Tibial artery (tissue), 4 donors: ENCODE data around the gene CDC73.

Experiments
- DNase-seq, 2 donors: peaks; one replicate each; pipeline ENCODE4 v3.0.0-alpha.2; 2019
- H3K27ac ChIP-seq, 2 donors: fragments of 200-600 bp; sonication (generic) in 1 of 2; 1 replicate in 1 of 2; 2 replicates in 1 of 2; pipeline ENCODE4 v1.5.1; 2018 to 2019; ENCODE audit warnings: mild to moderate bottlenecking in 1 of 2
- H3K27me3 ChIP-seq, 2 donors: fragments of 200-600 bp; sonication (generic) in 1 of 2; one replicate each; pipeline versions ENCODE4 v1.5.1 to v1.6.0; 2016 to 2019
- H3K36me3 ChIP-seq, 3 donors: fragments of 200-600 bp; sonication (generic) in 2 of 3; one replicate each; pipeline ENCODE4 v1.5.1; 2016 to 2019; ENCODE audit warnings: mild to moderate bottlenecking in 2 of 3
- H3K4me1 ChIP-seq, 4 donors: fragments of 200-600 bp; sonication (generic) in 2 of 4; 1 replicate in 3 of 4; 2 replicates in 1 of 4; pipeline ENCODE4 v1.5.1; 2016 to 2019
- H3K4me3 ChIP-seq, 2 donors: fragments of 200-600 bp; sonication (generic) in 1 of 2; 1 replicate in 1 of 2; 2 replicates in 1 of 2; pipeline ENCODE4 v1.5.1; 2018 to 2019; ENCODE audit warnings: mild to moderate bottlenecking in 2 of 2
- H3K9me3 ChIP-seq, 3 donors: fragments of 200-600 bp; sonication (generic) in 1 of 3; one replicate each; pipeline ENCODE4 v1.5.1; 2016 to 2019
- intact Hi-C: fragments of 100-400 bp; cut with DNase I; formaldehyde crosslinking; loops from one replicate; pipeline ENCODE4 v1.15.0; 2023; ENCODE audit warnings: low total_unique reads
- TF ChIP-seq, protein P1 (sequence below), 2 experiments: fragments of 200-600 bp in 1 of 2; fragments of 450-650 bp in 1 of 2; IDR thresholded peaks; one replicate each; pipeline ENCODE4 v1.5.1; 2017 to 2019; ENCODE audit warnings: antibody characterized with exemption in 2 of 2, mild to moderate bottlenecking in 1 of 2, moderate library complexity in 1 of 2

CDC73 gene

DNA sequence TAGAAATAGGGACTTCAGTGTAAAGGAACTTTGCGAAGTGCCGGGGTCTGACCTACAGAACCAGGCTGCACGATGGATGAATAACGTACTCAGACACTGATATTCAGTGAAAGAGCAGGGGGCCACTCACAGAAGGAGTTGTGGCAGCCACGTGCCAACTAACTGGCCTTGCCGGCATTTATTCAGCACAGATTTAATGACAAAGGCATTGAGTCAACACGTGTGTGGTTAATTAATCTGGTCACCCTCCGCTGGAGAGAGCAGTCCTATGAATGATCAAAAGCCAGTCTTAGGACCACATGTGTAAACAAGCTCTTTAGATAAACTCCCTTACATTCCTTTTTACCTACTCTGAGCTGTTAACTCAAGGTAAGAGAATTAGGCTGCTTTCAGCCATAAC is 70.8 kb downstream of the CDC73 start:
- H3K9me3 ChIP-seq: no peaks in the 10 kb centered on the region
- peaks cover 0 to 33% (median 0%) of the 10 kb centered on the region in 4 donors for H3K4me1 ChIP-seq
- no peak overlapping the region for H3K27ac ChIP-seq
- peaks cover 0 to 4% (median 0%) of the 10 kb centered on the region in 3 donors for H3K36me3 ChIP-seq
- no peak overlapping the region for H3K4me3 ChIP-seq
- DNase-seq: no peak
- TF ChIP-seq, protein P1, sequence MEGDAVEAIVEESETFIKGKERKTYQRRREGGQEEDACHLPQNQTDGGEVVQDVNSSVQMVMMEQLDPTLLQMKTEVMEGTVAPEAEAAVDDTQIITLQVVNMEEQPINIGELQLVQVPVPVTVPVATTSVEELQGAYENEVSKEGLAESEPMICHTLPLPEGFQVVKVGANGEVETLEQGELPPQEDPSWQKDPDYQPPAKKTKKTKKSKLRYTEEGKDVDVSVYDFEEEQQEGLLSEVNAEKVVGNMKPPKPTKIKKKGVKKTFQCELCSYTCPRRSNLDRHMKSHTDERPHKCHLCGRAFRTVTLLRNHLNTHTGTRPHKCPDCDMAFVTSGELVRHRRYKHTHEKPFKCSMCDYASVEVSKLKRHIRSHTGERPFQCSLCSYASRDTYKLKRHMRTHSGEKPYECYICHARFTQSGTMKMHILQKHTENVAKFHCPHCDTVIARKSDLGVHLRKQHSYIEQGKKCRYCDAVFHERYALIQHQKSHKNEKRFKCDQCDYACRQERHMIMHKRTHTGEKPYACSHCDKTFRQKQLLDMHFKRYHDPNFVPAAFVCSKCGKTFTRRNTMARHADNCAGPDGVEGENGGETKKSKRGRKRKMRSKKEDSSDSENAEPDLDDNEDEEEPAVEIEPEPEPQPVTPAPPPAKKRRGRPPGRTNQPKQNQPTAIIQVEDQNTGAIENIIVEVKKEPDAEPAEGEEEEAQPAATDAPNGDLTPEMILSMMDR (IDR thresholded peaks at IDR 0.05): no peak
- no peaks in the 10 kb centered on the region for H3K27me3 ChIP-seq
- intact Hi-C loops: no loop called here

GRCh38 chr1:193199940-193200339 is 78.1 kb downstream of the CDC73 start:
- H3K9me3 ChIP-seq: no peaks in the 10 kb centered on the region
- H3K4me1 ChIP-seq: peaks cover 0 to 5% (median 0%) of the 10 kb centered on the region in 4 donors
- H3K27me3 ChIP-seq: no peaks in the 10 kb centered on the region
- peaks cover 0 to 4% (median 0%) of the 10 kb centered on the region in 3 donors for H3K36me3 ChIP-seq
- intact Hi-C loops: no loop called here
- no peak overlapping the region for H3K27ac ChIP-seq
- no peak for DNase-seq
- no peak overlapping the region for H3K4me3 ChIP-seq
- TF ChIP-seq, protein P1 (IDR thresholded peaks at IDR 0.05): no peak

DNA sequence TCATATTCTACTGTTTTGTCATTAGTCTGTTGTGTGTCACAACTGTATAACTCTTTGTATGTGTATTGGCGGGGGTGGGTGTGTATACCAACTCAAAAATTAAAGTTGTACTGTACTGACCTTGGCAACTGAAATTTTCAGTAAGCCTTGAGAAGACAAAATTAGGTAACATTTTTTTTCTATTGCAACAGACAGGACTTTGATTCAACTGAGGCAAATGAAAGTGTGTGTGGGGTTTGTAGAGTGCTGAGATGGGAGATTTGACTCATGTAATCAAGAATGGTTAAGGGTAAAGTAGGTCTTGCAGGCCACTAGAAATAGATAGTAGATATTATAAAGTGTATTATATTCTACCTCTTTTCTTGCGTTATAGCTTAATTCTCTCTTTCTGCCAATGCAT is 79.2 kb downstream of the CDC73 start:
- H3K4me3 ChIP-seq: no peak overlapping the region
- DNase-seq: no peak

DNA sequence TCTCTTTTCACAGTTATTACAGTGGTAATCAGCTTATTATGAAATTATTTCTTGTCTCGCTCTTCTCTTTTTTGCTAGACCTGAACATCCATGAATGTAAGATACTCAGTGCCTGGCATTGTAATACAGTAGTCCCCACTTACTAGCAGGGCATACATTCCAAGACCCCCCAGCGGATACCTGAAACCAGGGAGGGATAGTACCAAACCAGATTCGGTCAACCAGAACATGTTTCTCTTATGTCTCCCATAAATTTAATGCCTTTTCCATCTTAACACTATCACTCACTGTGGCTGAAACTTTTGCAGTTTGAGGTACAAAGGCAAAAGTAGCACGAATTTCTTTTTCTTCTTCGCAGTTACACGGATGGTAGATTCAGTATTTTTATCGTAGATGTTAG is 89.2 kb downstream of the CDC73 start:
- Histone ChIP-seq H3K36me3 (peaks cover 11 to 39% (median 30%) of the 10 kb centered on the region in 3 donors), H3K4me1 (no peaks in the 10 kb centered on the region), H3K9me3 (peaks cover 0 to 8% (median 0%) of the 10 kb centered on the region in 3 donors), H3K27ac (no peak overlapping the region), H3K4me3 (no peak overlapping the region), H3K27me3 (no peaks in the 10 kb centered on the region)
- intact Hi-C loops: no loop called here
- DNase-seq: no peak
- TF ChIP-seq, protein P1 (IDR thresholded peaks at IDR 0.05): no peak

More for the DNA sequence above, 79.2 kb downstream of the CDC73 start:
- intact Hi-C loops: no loop called here
- Histone ChIP-seq H3K36me3 (peaks cover 0 to 8% (median 0%) of the 10 kb centered on the region in 3 donors), H3K27ac (no peak overlapping the region), H3K27me3 (no peaks in the 10 kb centered on the region), H3K4me1 (peaks cover 0 to 5% (median 0%) of the 10 kb centered on the region in 4 donors), H3K9me3 (no peaks in the 10 kb centered on the region)
- TF ChIP-seq, protein P1 (IDR thresholded peaks at IDR 0.05): no peak

GRCh38 chr1:193211539-193211938 is 89.7 kb downstream of the CDC73 start:
- peaks cover 0 to 8% (median 0%) of the 10 kb centered on the region in 3 donors for H3K9me3 ChIP-seq
- peaks cover 11 to 37% (median 33%) of the 10 kb centered on the region in 3 donors for H3K36me3 ChIP-seq
- DNase-seq: no peak
- no peak overlapping the region for H3K4me3 ChIP-seq
- TF ChIP-seq, protein P1 (IDR thresholded peaks at IDR 0.05): no peak
- no peaks in the 10 kb centered on the region for H3K27me3 ChIP-seq
- intact Hi-C loops: no loop called here
- no peaks in the 10 kb centered on the region for H3K4me1 ChIP-seq
- no peak overlapping the region for H3K27ac ChIP-seq

- peaks cover 0 to under 1% (median 0%) of the 10 kb centered on the region in 3 donors for H3K9me3 ChIP-seq
- no peaks in the 10 kb centered on the region for H3K4me1 ChIP-seq
- no peaks in the 10 kb centered on the region for H3K27me3 ChIP-seq
- DNase-seq: no peak
- H3K4me3 ChIP-seq: no peak overlapping the region
- peaks cover 2 to 38% (median 32%) of the 10 kb centered on the region in 3 donors for H3K36me3 ChIP-seq
- intact Hi-C loops: no loop called here
- TF ChIP-seq, protein P1 (IDR thresholded peaks at IDR 0.05): no peak
- no peak overlapping the region for H3K27ac ChIP-seq
Measured at GRCh38 chr1:193212637-193213036, 90.8 kb downstream of the CDC73 start.
